GM18526 (cell line): ENCODE data around the gene LBH.

Experiments used
- POLR2A ChIP-seq: IDR thresholded peaks from 3 replicates; pipeline ENCODE4 v1.6.1; 2011; ENCODE audit not compliant: insufficient read length; ENCODE audit errors: extremely low read depth

Gene LBH

GRCh38 chr2:30237239-30237965 is 6.1 kb downstream of the LBH start:
- TF ChIP-seq POLR2A: no peak

GRCh38 chr2:30237966-30238800 is 6.8 kb downstream of the LBH start:
- no peak for TF ChIP-seq POLR2A

- no peak for TF ChIP-seq POLR2A
These were observed 8.1 kb downstream of the LBH start for GRCh38 chr2:30239308-30239985.

GRCh38 chr2:30239986-30240752 is 8.8 kb downstream of the LBH start:
- no peak for TF ChIP-seq POLR2A

GRCh38 chr2:30243231-30243630 is 11.9 kb downstream of the LBH start:
- no peak for TF ChIP-seq POLR2A

GRCh38 chr2:30245364-30245763 is 14.0 kb downstream of the LBH start:
- no peak for TF ChIP-seq POLR2A

- no peak for TF ChIP-seq POLR2A
These were observed 17.5 kb downstream of the LBH start for GRCh38 chr2:30248791-30249190.

- no peak for TF ChIP-seq POLR2A
These were observed 18.0 kb downstream of the LBH start for GRCh38 chr2:30249354-30249753.

- no peak for TF ChIP-seq POLR2A
These were observed 19.1 kb downstream of the LBH start for GRCh38 chr2:30250421-30250820.

GRCh38 chr2:30252723-30253701 is 21.7 kb downstream of the LBH start:
- no peak for TF ChIP-seq POLR2A

GRCh38 chr2:30253873-30254684 is 22.7 kb downstream of the LBH start:
- TF ChIP-seq POLR2A: no peak

GRCh38 chr2:30254685-30255001 is 23.3 kb downstream of the LBH start:
- TF ChIP-seq POLR2A: no peak

- no peak for TF ChIP-seq POLR2A
These were observed 23.7 kb downstream of the LBH start for GRCh38 chr2:30255026-30255425.
